Measurements from ENCODE around the gene ZNF90. TPM values are rescaled to one million over a fixed set of nuclear protein-coding genes. Genes with fewer than 3 reads are reported as not detected.
"Not testable (repeated sequence)": the region's sequence is repeated elsewhere in the genome, so short reads cannot be mapped to it uniquely, and the experiment has no call there.

The ZNF90 gene
- total RNA-seq, 1 experiment from 2014 or later: not detected

DNA sequence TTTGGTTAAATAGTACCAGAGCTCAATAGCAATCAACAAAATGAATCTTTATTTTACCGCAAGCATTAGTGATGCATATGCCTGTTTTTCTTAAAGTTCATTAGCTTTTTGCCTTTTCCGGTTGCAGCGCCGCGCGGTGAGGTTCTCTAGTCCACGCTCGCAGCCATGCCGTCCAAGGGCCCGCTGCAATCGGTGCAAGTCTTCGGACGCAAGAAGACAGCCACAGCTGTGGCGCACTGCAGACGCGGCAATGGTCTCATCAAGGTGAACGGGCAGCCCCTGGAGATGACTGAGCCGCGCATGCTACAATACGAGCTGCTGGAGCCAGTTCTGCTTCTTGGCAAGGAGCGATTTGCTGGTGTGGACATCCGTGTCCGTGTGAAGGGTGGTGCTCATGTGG lies 47.1 kb downstream of the ZNF90 start:
- ATAC-seq (no peak), DNase-seq (no peak)
- no peaks in the 10 kb centered on the region for H3K79me2 ChIP-seq (ENCODE audit: low read length)
- no peak overlapping the region for H2AFZ ChIP-seq (ENCODE audit: low read length)
- H3K4me3 ChIP-seq (ENCODE audit: low read length): no peak overlapping the region
- no peak overlapping the region for H3K9ac ChIP-seq (ENCODE audit: low read length)
- H3K4me2 ChIP-seq (ENCODE audit: low read length): no peak overlapping the region
- no peaks in the 10 kb centered on the region for H3F3A ChIP-seq (ENCODE audit: low read length, unreplicated experiment)
- no TSS peak for BruUV-seq (replicated peaks)
- POLR2A ChIA-PET (ENCODE audit: unreplicated experiment): no interaction called here
- H3K9me2 ChIP-seq (replicated peaks; ENCODE audit: low read length): no peaks in the 10 kb centered on the region
- H3K4me1 ChIP-seq (ENCODE audit: insufficient read depth, low read length): no peaks in the 10 kb centered on the region
- CTCF ChIA-PET: no interaction called here
- no peak overlapping the region for H3K27ac ChIP-seq (ENCODE audit: low read length)
- no peaks in the 10 kb centered on the region for H3K27me3 ChIP-seq (ENCODE audit: low read length)
- TF ChIP-seq, protein P1, sequence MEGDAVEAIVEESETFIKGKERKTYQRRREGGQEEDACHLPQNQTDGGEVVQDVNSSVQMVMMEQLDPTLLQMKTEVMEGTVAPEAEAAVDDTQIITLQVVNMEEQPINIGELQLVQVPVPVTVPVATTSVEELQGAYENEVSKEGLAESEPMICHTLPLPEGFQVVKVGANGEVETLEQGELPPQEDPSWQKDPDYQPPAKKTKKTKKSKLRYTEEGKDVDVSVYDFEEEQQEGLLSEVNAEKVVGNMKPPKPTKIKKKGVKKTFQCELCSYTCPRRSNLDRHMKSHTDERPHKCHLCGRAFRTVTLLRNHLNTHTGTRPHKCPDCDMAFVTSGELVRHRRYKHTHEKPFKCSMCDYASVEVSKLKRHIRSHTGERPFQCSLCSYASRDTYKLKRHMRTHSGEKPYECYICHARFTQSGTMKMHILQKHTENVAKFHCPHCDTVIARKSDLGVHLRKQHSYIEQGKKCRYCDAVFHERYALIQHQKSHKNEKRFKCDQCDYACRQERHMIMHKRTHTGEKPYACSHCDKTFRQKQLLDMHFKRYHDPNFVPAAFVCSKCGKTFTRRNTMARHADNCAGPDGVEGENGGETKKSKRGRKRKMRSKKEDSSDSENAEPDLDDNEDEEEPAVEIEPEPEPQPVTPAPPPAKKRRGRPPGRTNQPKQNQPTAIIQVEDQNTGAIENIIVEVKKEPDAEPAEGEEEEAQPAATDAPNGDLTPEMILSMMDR (conservative IDR thresholded peaks at IDR 0.05; ENCODE audit: low read depth, low read length): no peak
- TF ChIP-seq EZH2phosphoT487 (IDR thresholded peaks at IDR 0.05; ENCODE audit: borderline replicate concordance, low read length): no peak
- no peak for TF ChIP-seq EZH2 (IDR thresholded peaks at IDR 0.05; ENCODE audit: low read length, unreplicated experiment)
- peaks cover 54% of the 10 kb centered on the region for H3K9me3 ChIP-seq (ENCODE audit: low read length)
- H4K20me1 ChIP-seq (ENCODE audit: low read length): no peaks in the 10 kb centered on the region
- intact Hi-C loops (cut with micrococcal nuclease): no loop called here
- H3K36me3 ChIP-seq (ENCODE audit: low read depth, low read length): no peaks in the 10 kb centered on the region; the same call in 1 of the 2 replicates

DNA sequence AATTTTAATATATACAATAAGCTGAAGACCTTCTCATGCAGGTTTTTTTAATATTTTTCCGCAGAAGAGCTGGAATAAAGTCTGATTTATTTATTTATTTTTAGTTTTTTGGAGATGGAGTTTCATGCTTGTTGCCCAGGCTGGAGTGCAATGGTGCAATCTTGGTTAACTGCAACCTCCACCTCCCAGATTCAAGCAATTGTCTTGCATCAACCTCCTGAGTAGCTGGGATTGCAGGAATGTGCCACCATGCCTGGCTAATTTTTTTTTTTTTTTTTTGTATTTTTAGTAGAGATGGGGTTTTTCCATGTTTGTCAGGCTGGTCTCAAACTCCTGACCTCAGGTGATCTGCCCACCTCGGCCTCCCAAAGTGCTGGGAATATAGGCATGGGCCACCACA lies 55.1 kb downstream of the ZNF90 start:
- H2AFZ ChIP-seq (ENCODE audit: low read length); H3K27ac ChIP-seq (ENCODE audit: low read length); DNase-seq; H3K36me3 ChIP-seq (ENCODE audit: low read depth, low read length); H3K4me3 ChIP-seq (ENCODE audit: low read length); ATAC-seq; H3K27me3 ChIP-seq (ENCODE audit: low read length); H3K9me2 ChIP-seq (replicated peaks; ENCODE audit: low read length); H3K79me2 ChIP-seq (ENCODE audit: low read length); CTCF ChIA-PET; POLR2A ChIA-PET (ENCODE audit: unreplicated experiment); H3F3A ChIP-seq (ENCODE audit: low read length, unreplicated experiment); BruUV-seq (replicated peaks); H3K4me1 ChIP-seq (ENCODE audit: insufficient read depth, low read length); intact Hi-C loops (cut with micrococcal nuclease); H4K20me1 ChIP-seq (ENCODE audit: low read length); H3K9ac ChIP-seq (ENCODE audit: low read length); H3K4me2 ChIP-seq (ENCODE audit: low read length): not testable (repeated sequence)
- H3K9me3 ChIP-seq (ENCODE audit: low read length): peaks cover 19% of the 10 kb centered on the region

DNA sequence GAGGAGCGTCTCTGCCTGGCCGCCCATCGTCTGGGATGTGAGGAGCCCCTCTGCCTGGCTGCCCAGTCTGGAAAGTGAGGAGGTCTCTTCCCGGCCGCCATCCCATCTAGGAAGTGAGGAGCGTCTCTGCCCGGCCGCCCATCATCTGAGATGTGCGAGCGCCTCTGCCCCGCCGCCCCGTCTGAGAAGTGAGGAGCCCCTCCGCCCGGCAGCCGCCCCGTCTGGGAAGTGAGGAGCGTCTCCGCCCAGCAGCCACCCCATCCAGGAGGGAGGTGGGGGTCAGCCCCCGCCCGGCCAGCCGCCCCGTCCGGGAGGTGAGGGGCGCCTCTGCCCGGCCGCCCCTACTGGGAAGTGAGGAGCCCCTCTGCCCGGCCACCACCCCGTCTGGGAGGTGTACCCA lies 59.9 kb downstream of the ZNF90 start:
- H3K27ac ChIP-seq (ENCODE audit: low read length); H3K4me3 ChIP-seq (ENCODE audit: low read length); DNase-seq; H3K4me1 ChIP-seq (ENCODE audit: insufficient read depth, low read length); H4K20me1 ChIP-seq (ENCODE audit: low read length); CTCF ChIA-PET; intact Hi-C loops (cut with micrococcal nuclease); H3K9me2 ChIP-seq (replicated peaks; ENCODE audit: low read length); H3K27me3 ChIP-seq (ENCODE audit: low read length); H3K9ac ChIP-seq (ENCODE audit: low read length); POLR2A ChIA-PET (ENCODE audit: unreplicated experiment); H2AFZ ChIP-seq (ENCODE audit: low read length); H3F3A ChIP-seq (ENCODE audit: low read length, unreplicated experiment); BruUV-seq (replicated peaks); H3K4me2 ChIP-seq (ENCODE audit: low read length); H3K79me2 ChIP-seq (ENCODE audit: low read length); ATAC-seq; H3K36me3 ChIP-seq (ENCODE audit: low read depth, low read length): not testable (repeated sequence)
- peaks cover 13% of the 10 kb centered on the region for H3K9me3 ChIP-seq (ENCODE audit: low read length)

DNA sequence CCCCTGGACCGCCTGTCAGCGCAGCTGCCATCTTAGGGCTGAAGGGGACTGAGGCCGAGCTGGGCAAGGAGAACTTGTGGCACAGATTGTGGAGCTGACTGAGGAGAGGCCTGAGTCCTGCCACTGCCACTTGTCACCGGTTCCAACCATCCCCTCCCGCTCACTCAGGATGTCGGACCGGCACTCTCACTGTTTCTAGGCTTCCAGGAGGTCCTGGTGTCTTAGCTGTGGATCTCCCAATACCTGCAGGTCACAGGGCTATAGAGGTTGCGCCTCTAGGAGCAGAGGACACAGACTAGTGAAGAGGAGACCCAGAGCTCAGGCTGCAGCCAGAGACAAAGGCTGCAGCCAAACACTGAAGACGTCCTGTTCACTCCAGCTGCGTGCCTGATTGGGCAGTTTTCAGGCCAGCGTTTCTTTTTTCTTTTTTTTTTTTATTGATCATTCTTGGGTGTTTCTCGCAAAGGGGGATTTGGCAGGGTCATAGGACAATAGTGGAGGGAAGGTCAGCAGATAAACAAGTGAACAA lies 73.9 kb downstream of the ZNF90 start:
- intact Hi-C loops (cut with micrococcal nuclease): no loop called here
- ChIA-PET POLR2A (ENCODE audit: unreplicated experiment) (no interaction called here), CTCF (no interaction called here)
- DNase-seq (no peak), ATAC-seq (no peak)
- Histone ChIP-seq H3K36me3 (ENCODE audit: low read depth, low read length) (no peaks in the 10 kb centered on the region), H3K27ac (ENCODE audit: low read length) (no peak overlapping the region), H3K4me1 (ENCODE audit: insufficient read depth, low read length) (no peaks in the 10 kb centered on the region), H3K79me2 (ENCODE audit: low read length) (no peaks in the 10 kb centered on the region), H3F3A (ENCODE audit: low read length, unreplicated experiment) (no peaks in the 10 kb centered on the region), H3K9me2 (replicated peaks; ENCODE audit: low read length) (no peaks in the 10 kb centered on the region), H3K27me3 (ENCODE audit: low read length) (no peaks in the 10 kb centered on the region), H3K9me3 (ENCODE audit: low read length) (peaks cover 3% of the 10 kb centered on the region; the same call in 1 of the 2 replicates), H3K4me2 (ENCODE audit: low read length) (no peak overlapping the region), H2AFZ (ENCODE audit: low read length) (no peak overlapping the region), H4K20me1 (ENCODE audit: low read length) (no peaks in the 10 kb centered on the region), H3K9ac (ENCODE audit: low read length) (no peak overlapping the region), H3K4me3 (ENCODE audit: low read length) (no peak overlapping the region)
- BruUV-seq (replicated peaks): no TSS peak
- TF ChIP-seq, protein P1 (conservative IDR thresholded peaks at IDR 0.05; ENCODE audit: low read depth, low read length): no peak
- TF ChIP-seq EZH2 (IDR thresholded peaks at IDR 0.05; ENCODE audit: low read length, unreplicated experiment) (no peak), EZH2phosphoT487 (IDR thresholded peaks at IDR 0.05; ENCODE audit: borderline replicate concordance, low read length) (no peak)

DNA sequence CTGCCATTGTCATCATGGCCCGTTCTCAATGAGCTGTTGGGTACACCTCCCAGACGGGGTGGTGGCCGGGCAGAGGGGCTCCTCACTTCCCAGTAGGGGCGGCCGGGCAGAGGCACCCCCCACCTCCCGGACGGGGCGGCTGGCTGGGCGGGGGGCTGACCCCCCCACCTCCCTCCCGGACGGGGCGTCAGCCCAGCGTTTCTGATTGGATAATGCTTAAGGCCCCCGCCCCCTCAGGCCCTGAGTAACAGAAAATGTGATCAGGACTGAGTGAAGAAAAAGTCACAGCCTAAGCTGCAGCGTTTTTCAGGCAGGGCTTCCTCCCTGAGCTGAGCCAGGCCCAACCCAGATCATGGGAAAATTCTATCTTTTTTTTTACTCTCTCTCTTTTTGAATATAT lies 74.7 kb downstream of the ZNF90 start:
- H3K9me2 ChIP-seq (replicated peaks; ENCODE audit: low read length); H3K36me3 ChIP-seq (ENCODE audit: low read depth, low read length); intact Hi-C loops (cut with micrococcal nuclease); DNase-seq; H3K9me3 ChIP-seq (ENCODE audit: low read length); CTCF ChIA-PET; H3K27me3 ChIP-seq (ENCODE audit: low read length); H4K20me1 ChIP-seq (ENCODE audit: low read length); POLR2A ChIA-PET (ENCODE audit: unreplicated experiment); H3K79me2 ChIP-seq (ENCODE audit: low read length); ATAC-seq; H3K4me3 ChIP-seq (ENCODE audit: low read length); H3K4me2 ChIP-seq (ENCODE audit: low read length); H3K27ac ChIP-seq (ENCODE audit: low read length); BruUV-seq (replicated peaks); H2AFZ ChIP-seq (ENCODE audit: low read length); H3K9ac ChIP-seq (ENCODE audit: low read length); H3F3A ChIP-seq (ENCODE audit: low read length, unreplicated experiment); H3K4me1 ChIP-seq (ENCODE audit: insufficient read depth, low read length): not testable (repeated sequence)
